Tibial nerve (tissue), 4 donors: ENCODE measurements around the gene FAM210B. TPM values are rescaled to one million over a fixed set of nuclear protein-coding genes. Genes with fewer than 3 reads are reported as not detected.
"Not testable (repeated sequence)": the region's sequence is repeated elsewhere in the genome, so short reads cannot be mapped to it uniquely, and the experiment has no call there.

ENCODE experiments used
- DNase-seq, 2 donors: peaks; one replicate each; pipeline ENCODE4 v3.0.0-alpha.2; 2019; ENCODE audit warnings: low spot score in 2 of 2
- H3K27ac ChIP-seq, 4 donors: fragments of 200-600 bp; sonication (generic) in 3 of 4; one replicate each; pipeline ENCODE4 v1.5.1; 2017 to 2019; ENCODE audit warnings: mild to moderate bottlenecking in 1 of 4
- H3K27me3 ChIP-seq, 2 donors: fragments of 200-600 bp; sonication (generic) in 1 of 2; one replicate each; pipeline versions ENCODE4 v1.5.1 to v1.6.0; 2017 to 2019
- H3K36me3 ChIP-seq, 3 donors: fragments of 200-600 bp; sonication (generic); one replicate each; pipeline ENCODE4 v1.5.1; 2018 to 2019
- H3K4me1 ChIP-seq, 4 donors: fragments of 200-600 bp; sonication (generic) in 3 of 4; one replicate each; pipeline ENCODE4 v1.5.1; 2017 to 2019
- H3K4me3 ChIP-seq, 4 donors: fragments of 200-600 bp; sonication (generic) in 3 of 4; one replicate each; pipeline ENCODE4 v1.5.1; 2017 to 2019; ENCODE audit warnings: mild to moderate bottlenecking in 1 of 4, moderate library complexity in 1 of 4
- H3K9me3 ChIP-seq, 4 donors: fragments of 200-600 bp; sonication (generic) in 3 of 4; one replicate each; pipeline ENCODE4 v1.5.1; 2017 to 2019
- CTCF ChIP-seq, 5 experiments: fragments of 200-600 bp in 3 of 5; fragments of 450-650 bp in 2 of 5; sonication (generic) in 3 of 5; IDR thresholded peaks; one replicate each; pipeline ENCODE4 v1.5.1; 2016 to 2019; ENCODE audit warnings: antibody characterized with exemption in 5 of 5, mild to moderate bottlenecking in 3 of 5, moderate library complexity in 2 of 5
- EP300 ChIP-seq, 2 donors: sonication (generic); formaldehyde crosslinking; IDR thresholded peaks; one replicate each; pipeline ENCODE4 v1.6.1; 2017; ENCODE audit warnings: antibody characterized with exemption in 2 of 2, mild to moderate bottlenecking in 1 of 2
- POLR2A ChIP-seq, 2 donors: fragments of 450-650 bp; IDR thresholded peaks; one replicate each; pipeline ENCODE4 v1.6.1; 2017; ENCODE audit warnings: antibody characterized with exemption in 2 of 2, mild to moderate bottlenecking in 2 of 2, moderate library complexity in 2 of 2
- whole genome bisulfite sequencing, 2 donors: methylation state at CpG; one replicate each; pipeline ENCODE4 v1.1.5; 2018; 5-methylcytosine and 5-hydroxymethylcytosine counted together
- total RNA-seq, 4 donors: library from RNA; depleted of rRNA; stranded (reverse); fragments of >200 nt; gene quantifications; one replicate each; pipeline ENCODE4 v1.1.0, GENCODE V29; 2016

The FAM210B gene
- total RNA-seq, 4 donors from 2014 or later: 36.8 to 56.6 (median 52.3) TPM

DNA sequence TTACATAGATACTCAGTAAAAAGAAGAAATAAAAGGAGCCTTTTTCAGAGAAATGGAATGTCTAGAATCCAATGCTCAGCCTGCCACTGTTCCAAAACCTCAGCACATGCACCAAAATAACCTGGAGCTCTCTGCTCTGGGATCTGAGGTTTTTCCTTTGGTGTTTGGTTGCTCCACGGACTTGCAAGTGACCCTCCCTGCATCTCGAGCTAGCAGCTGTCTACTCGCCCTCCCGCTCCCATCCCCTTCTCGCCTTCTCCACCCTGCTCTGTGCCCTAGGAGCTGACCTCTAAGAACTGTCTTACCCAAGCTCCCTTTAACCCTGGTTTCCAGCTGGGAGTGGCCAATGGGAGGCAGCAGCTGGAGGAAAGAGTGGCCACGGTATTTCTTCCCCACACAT, 35.1 kb upstream of the FAM210B start:
- Histone ChIP-seq H3K4me3 (no peak overlapping the region), H3K4me1 (peaks cover 0 to 13% (median 0%) of the 10 kb centered on the region in 4 donors), H3K27me3 (no peaks in the 10 kb centered on the region), H3K36me3 (no peaks in the 10 kb centered on the region), H3K27ac (no peak overlapping the region), H3K9me3 (no peaks in the 10 kb centered on the region)
- WGBS, 2 donors: 44 to 50% methylated on average over 6 of the region's 6 CpGs
- DNase-seq: no peak
- TF ChIP-seq EP300 (IDR thresholded peaks at IDR 0.05): no peak

- H3K4me1 ChIP-seq: peaks cover 0 to 13% (median 0%) of the 10 kb centered on the region in 4 donors
- no peak for DNase-seq
- H3K27ac ChIP-seq: no peak overlapping the region
- H3K9me3 ChIP-seq: no peaks in the 10 kb centered on the region
- no peaks in the 10 kb centered on the region for H3K27me3 ChIP-seq
- no peak overlapping the region for H3K4me3 ChIP-seq
- TF ChIP-seq CTCF (IDR thresholded peaks at IDR 0.05) (no peak), EP300 (IDR thresholded peaks at IDR 0.05) (no peak), POLR2A (IDR thresholded peaks at IDR 0.05) (no peak)
- no peaks in the 10 kb centered on the region for H3K36me3 ChIP-seq
Observed at GRCh38 chr20:56324806-56325205, 34.0 kb upstream of the FAM210B start.

GRCh38 chr20:56328861-56329260, 29.9 kb upstream of the FAM210B start:
- no peaks in the 10 kb centered on the region for H3K4me1 ChIP-seq
- H3K9me3 ChIP-seq: no peaks in the 10 kb centered on the region
- no peak overlapping the region for H3K27ac ChIP-seq
- no peak overlapping the region for H3K4me3 ChIP-seq
- no peaks in the 10 kb centered on the region for H3K27me3 ChIP-seq
- DNase-seq: no peak
- TF ChIP-seq CTCF (IDR thresholded peaks at IDR 0.05) (no peak), POLR2A (IDR thresholded peaks at IDR 0.05) (no peak), EP300 (IDR thresholded peaks at IDR 0.05) (no peak)
- WGBS, 2 donors: 42 to 55% methylated on average over 5 of the region's 5 CpGs
- no peaks in the 10 kb centered on the region for H3K36me3 ChIP-seq

GRCh38 chr20:56336709-56337108, 22.1 kb upstream of the FAM210B start:
- not testable (repeated sequence) for H3K36me3 ChIP-seq, DNase-seq, H3K9me3 ChIP-seq

DNA sequence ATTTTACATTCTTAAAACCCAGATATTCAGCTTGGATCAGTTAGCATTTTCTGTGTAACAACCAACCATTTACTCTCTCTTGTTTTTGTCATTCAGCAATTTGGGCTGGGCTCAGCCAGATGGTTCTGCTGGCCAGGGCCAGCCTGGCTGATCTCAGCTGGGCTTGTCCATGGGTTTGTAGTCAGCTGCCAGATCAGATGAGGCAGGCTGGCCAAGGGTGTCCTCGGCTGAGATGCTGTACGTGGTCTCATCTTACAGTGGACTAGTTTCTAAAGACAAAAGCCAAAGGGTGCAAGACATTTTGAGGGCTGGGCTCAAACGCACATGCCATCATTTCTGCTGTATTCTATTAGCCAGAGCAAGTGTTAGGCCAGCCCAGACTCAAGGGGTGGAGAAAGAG, 16.0 kb upstream of the FAM210B start:
- Histone ChIP-seq H3K27me3 (peaks cover 0 to 5% of the 10 kb centered on the region in 2 donors), H3K9me3 (no peaks in the 10 kb centered on the region), H3K27ac (no peak overlapping the region), H3K36me3 (no peaks in the 10 kb centered on the region), H3K4me1 (peaks cover 0 to 9% (median 3%) of the 10 kb centered on the region in 4 donors), H3K4me3 (no peak overlapping the region)
- TF ChIP-seq CTCF (IDR thresholded peaks at IDR 0.05) (no peak), EP300 (IDR thresholded peaks at IDR 0.05) (no peak), POLR2A (IDR thresholded peaks at IDR 0.05) (no peak)
- 74 to 86% methylated on average over 3 of the region's 3 CpGs for WGBS, 2 donors
- no peak for DNase-seq

More at GRCh38 chr20:56336709-56337108, 22.1 kb upstream of the FAM210B start:
- H3K4me1 ChIP-seq, H3K4me3 ChIP-seq, H3K27me3 ChIP-seq, H3K27ac ChIP-seq: not testable (repeated sequence)
- WGBS, 2 donors: 81 to 89% methylated on average over 6 to 7 of the region's 8 CpGs

DNA sequence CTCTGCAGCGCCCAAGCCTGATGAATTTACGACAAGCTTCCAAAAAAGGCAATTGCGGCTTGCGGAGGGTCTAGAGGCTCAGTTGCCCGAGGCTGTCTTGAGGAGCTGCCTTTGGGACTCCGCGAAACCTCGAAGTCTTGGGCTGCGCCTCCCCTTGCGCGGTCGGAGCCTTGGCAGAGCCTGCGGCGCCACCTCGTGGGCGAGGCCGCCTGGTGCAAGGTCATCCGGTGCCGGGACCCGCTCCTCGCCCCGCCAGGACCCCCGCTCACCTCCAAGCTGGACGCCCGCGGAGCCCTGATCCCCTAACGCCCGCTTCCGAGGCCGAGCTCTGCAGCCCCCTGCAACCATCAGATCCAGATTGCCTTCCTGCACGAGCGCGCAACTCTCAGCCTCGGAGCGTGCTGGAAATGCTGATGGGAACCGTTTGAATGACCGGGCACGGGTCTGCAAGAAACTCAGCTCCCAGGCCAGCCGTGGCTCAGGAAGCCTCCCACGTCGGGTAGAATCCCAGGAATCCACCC, 14.9 kb upstream of the FAM210B start:
- WGBS, 2 donors: 5% methylated on average over 26 to 32 of the region's 41 CpGs
- H3K27ac ChIP-seq: no peak overlapping the region
- peaks cover 0 to 5% of the 10 kb centered on the region in 2 donors for H3K27me3 ChIP-seq
- no peaks in the 10 kb centered on the region for H3K36me3 ChIP-seq
- H3K4me1 ChIP-seq: peaks cover 0 to 19% (median 5%) of the 10 kb centered on the region in 4 donors
- TF ChIP-seq EP300 (IDR thresholded peaks at IDR 0.05) (no peak), CTCF (IDR thresholded peaks at IDR 0.05) (peak; percentile 41 to 78 (median 65))
- no peaks in the 10 kb centered on the region for H3K9me3 ChIP-seq
- no peak for DNase-seq
- peak overlapping the region in 3 of 4 donors; percentile 10 to 28 (median 12) for H3K4me3 ChIP-seq
